D721Med (cell line): ENCODE results near the gene JAKMIP1.

ENCODE experiments used
- DNase-seq: peaks from one replicate; pipeline ENCODE4 v3.0.0; 2011; ENCODE audit warnings: low spot score; ENCODE audit not compliant: insufficient read length
- FAIRE-seq: peaks from 2 replicates; lab custom pipeline; 2011; peaks lifted over from hg19 to GRCh38; lab: Jason Lieb, UNC
- TF ChIP-seq, protein P1 (sequence below): IDR thresholded peaks from 2 replicates; pipeline ENCODE4 v1.5.1; 2012; ENCODE audit warnings: mild to moderate bottlenecking, control low read depth; ENCODE audit not compliant: insufficient read depth; ENCODE audit errors: missing control alignments

JAKMIP1 gene

DNA sequence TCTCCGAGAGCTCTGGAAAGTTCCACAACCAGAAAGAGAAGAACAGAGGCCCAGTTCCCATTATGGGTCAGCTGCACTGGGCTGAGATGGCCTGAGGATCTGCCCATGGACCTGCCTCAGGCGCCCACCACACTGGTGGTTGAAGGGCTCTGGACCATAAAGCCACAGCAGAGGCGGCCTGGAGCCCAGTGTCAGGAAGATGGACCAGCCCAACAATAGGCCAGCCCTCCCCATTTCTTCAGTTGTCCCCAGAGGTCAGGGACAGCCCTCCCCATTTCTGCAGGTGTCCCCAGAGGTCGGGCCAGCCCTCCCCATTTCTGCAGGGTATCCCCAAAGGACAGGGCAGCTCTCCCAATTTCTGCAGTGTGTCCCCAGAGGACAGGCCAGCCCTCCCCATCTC is 144.9 kb downstream of the JAKMIP1 start:
- FAIRE-seq (no peak), DNase-seq (no peak)
- TF ChIP-seq, protein P1, sequence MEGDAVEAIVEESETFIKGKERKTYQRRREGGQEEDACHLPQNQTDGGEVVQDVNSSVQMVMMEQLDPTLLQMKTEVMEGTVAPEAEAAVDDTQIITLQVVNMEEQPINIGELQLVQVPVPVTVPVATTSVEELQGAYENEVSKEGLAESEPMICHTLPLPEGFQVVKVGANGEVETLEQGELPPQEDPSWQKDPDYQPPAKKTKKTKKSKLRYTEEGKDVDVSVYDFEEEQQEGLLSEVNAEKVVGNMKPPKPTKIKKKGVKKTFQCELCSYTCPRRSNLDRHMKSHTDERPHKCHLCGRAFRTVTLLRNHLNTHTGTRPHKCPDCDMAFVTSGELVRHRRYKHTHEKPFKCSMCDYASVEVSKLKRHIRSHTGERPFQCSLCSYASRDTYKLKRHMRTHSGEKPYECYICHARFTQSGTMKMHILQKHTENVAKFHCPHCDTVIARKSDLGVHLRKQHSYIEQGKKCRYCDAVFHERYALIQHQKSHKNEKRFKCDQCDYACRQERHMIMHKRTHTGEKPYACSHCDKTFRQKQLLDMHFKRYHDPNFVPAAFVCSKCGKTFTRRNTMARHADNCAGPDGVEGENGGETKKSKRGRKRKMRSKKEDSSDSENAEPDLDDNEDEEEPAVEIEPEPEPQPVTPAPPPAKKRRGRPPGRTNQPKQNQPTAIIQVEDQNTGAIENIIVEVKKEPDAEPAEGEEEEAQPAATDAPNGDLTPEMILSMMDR: no peak

DNA sequence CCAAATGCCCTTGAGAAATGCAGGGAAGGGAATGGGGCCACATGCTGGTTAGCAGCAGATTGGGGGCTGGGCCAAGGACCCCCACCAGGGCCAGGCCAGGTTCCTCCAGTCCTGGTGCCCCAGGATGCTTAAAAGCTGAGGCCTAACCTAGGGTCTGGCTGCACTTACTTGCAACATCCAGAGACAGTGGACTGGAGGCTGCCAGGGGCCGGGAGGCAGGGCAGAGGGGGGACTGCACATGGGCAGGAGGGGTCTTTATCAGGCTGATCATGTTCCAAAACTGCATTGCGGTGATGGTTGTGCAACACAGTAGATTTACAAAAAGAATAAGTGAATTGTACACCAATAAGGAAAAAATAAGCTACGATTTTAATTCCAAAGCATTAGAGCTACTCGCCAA is 145.3 kb downstream of the JAKMIP1 start:
- TF ChIP-seq, protein P1: no peak
- FAIRE-seq (no peak), DNase-seq (no peak)

DNA sequence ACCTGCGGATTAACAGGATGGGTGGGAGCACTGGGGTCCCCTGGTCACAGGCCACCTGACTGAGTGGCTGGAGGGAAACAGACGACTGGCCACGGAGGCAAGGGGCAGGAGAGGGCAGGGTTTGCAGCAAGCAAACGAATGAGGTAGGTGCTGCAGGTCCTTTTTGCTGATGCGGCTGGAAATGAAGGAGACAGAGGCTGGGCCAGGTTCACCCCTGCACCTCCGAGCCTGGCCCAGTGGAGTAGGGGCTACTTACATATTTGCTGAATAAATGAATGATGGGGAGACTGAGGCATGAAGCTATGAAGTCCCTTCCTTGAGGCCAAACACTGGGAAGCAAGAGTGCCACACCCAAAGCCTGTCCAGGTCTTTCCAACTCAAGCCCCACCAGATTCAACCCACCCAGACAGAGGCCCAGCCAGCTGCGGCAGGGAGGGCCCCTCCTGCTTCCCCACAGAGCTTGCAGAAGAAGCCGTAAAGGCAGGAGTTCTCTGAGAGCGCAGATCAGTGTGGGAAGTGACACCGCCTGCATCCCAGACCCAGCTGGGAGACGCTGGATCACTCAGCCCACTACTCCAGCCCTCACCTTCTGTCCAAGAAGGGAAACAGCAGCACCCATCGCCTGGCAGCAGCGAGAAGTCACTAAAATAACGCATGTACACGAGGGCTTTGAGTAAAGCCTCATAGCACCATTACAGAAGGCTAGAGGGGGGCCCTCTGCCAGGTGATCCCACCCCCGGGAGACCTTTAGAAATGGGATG is 146.0 kb downstream of the JAKMIP1 start:
- TF ChIP-seq, protein P1: no peak
- FAIRE-seq (no peak), DNase-seq (no peak)

DNA sequence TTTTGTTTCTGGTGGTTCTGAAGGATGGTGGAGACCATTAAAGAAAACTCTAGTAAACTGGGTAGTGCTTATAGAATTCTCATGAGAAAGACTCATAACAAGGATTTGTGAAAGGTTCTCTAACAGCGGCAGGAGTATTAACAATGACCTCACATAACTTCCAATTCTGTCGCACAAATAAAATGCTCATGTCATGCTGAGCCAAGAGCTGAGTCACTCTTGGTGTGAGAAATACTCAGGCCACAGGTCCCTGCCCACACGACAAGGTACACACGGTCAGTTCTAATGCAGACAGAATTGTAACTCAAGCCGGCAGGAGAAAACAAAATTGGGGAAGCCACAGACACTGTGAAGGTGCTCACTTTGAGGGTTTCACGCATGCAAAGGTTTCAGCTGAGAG is 147.7 kb downstream of the JAKMIP1 start:
- FAIRE-seq (no peak), DNase-seq (no peak)

DNA sequence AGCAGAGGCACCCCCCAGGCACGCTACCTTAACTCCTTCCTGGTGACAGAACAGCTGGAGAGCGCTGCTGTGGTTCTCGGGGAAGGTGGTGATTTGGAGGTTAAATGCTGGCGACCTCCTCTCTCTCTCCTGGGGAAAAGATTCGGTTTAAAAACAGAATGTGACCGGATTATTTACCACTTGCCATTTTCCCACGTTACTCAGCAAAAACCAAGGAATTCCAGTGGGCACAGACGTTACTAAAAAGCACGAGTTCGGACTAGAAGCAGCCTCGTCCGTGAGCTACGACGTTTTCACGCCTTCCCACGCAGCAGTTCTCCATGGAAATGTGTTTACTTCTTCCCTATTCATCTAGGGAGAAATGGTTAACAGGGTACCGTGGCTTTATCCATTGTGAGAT is 149.8 kb downstream of the JAKMIP1 start:
- DNase-seq: no peak
- FAIRE-seq: no peak

More for the DNA sequence above, 147.7 kb downstream of the JAKMIP1 start:
- TF ChIP-seq, protein P1: no peak

DNA sequence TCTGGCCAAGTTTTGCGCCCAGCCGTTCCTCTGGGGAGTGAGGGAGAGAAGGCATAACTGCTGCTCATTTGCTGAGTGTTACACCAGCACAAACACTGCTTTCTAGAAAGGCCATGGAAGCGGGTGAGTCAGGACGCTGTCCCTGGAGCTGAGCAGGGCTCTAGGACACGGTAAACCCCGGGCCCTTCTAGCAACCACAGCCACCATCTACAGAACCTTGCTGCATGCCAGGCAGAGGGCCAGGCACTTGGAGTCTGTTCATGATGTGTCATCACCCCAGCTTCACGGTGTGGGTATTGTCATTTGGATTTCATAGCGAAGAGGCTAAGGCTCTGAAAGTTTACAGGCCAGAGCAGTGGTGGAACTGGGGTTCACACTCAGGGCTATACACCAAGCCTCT is 150.4 kb downstream of the JAKMIP1 start:
- no peak for DNase-seq
- TF ChIP-seq, protein P1: no peak
- no peak for FAIRE-seq

More for the DNA sequence above, 149.8 kb downstream of the JAKMIP1 start:
- TF ChIP-seq, protein P1: no peak

DNA sequence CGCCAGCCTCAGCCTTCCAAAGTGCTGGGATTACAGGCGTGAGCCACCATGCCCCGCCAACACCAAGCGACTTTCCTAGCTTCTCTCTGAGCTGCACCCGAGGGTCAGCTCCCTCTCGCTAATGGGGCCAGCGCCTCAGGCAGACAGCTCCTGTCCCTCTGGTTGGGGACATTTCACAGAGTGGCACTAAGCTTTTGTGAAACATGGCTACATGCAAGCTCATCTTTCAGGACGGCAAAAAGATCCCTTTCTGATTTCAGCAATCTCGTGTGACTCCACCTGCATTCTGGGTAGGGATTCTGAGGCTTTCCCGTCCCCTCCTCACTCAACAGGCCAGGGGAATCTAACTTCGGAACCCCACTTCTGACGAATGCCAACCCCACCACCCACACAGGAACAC is 151.1 kb downstream of the JAKMIP1 start:
- DNase-seq (no peak), FAIRE-seq (no peak)
- TF ChIP-seq, protein P1: no peak
